HUES48 (cell line): ENCODE measurements around the gene TSPYL2.

ENCODE experiments used
- H3K27ac ChIP-seq: one replicate; pipeline ENCODE4 v1.7.0; 2013; ENCODE audit warnings: low read depth, low read length, inconsistent platforms
- H3K27me3 ChIP-seq: 2 replicates; pipeline ENCODE4 v1.6.1; 2013; ENCODE audit warnings: mild to moderate bottlenecking, low read length; ENCODE audit not compliant: control insufficient read depth, insufficient read depth
- H3K36me3 ChIP-seq: 2 replicates; pipeline ENCODE4 v1.6.1; 2013; ENCODE audit warnings: low read length; ENCODE audit not compliant: control insufficient read depth, insufficient read depth
- H3K4me1 ChIP-seq: 2 replicates; pipeline ENCODE4 v1.6.1; 2013; ENCODE audit warnings: mild to moderate bottlenecking, low read length; ENCODE audit not compliant: control insufficient read depth, insufficient read depth
- H3K4me3 ChIP-seq: 2 replicates; pipeline ENCODE4 v1.5.1; 2013; ENCODE audit warnings: mild to moderate bottlenecking, low read depth, low read length
- H3K9ac ChIP-seq: 2 replicates; pipeline ENCODE4 v1.6.1; 2013; ENCODE audit warnings: mild to moderate bottlenecking, low read depth, low read length, moderate library complexity
- H3K9me3 ChIP-seq: 2 replicates; pipeline ENCODE4 v1.6.1; 2013; ENCODE audit warnings: low read length; ENCODE audit not compliant: control insufficient read depth, insufficient read depth

TSPYL2 gene

GRCh38 chrX:53128097-53128749, 46.1 kb downstream of the TSPYL2 start:
- Histone ChIP-seq H3K4me3 (no peak overlapping the region), H3K27ac (no peak overlapping the region), H3K9me3 (peaks cover 41% of the 10 kb centered on the region), H3K9ac (no peak overlapping the region), H3K4me1 (no peaks in the 10 kb centered on the region), H3K36me3 (no peaks in the 10 kb centered on the region), H3K27me3 (no peaks in the 10 kb centered on the region)

- Histone ChIP-seq H3K27ac (no peak overlapping the region), H3K4me3 (no peak overlapping the region), H3K9me3 (peaks cover 35% of the 10 kb centered on the region), H3K36me3 (no peaks in the 10 kb centered on the region), H3K4me1 (no peaks in the 10 kb centered on the region), H3K27me3 (no peaks in the 10 kb centered on the region), H3K9ac (no peak overlapping the region)
These were observed 51.2 kb downstream of the TSPYL2 start for GRCh38 chrX:53133400-53133799.

- H3K9ac ChIP-seq = no peak overlapping the region
- H3K27me3 ChIP-seq = no peaks in the 10 kb centered on the region
- H3K9me3 ChIP-seq = peaks cover 39% of the 10 kb centered on the region
- H3K4me1 ChIP-seq = no peaks in the 10 kb centered on the region
- H3K27ac ChIP-seq = no peak overlapping the region
- H3K36me3 ChIP-seq = no peaks in the 10 kb centered on the region
- no peak overlapping the region for H3K4me3 ChIP-seq
These were observed 53.4 kb downstream of the TSPYL2 start for GRCh38 chrX:53135581-53135980.
